C1 segment of cervical spinal cord (tissue), 14 donors: ENCODE results near the gene APOM.

Experiments
- DNase-seq, 14 donors: peaks; one replicate each; lab custom pipeline; 2025; lab: John Stamatoyannopoulos, UW

Gene APOM

GRCh38 chr6:31657406-31658157 lies 1.9 kb downstream of the APOM start:
- no peak for DNase-seq

GRCh38 chr6:31658158-31658688 lies 2.5 kb downstream of the APOM start:
- DNase-seq, result no peak

- no peak for DNase-seq
These were observed 3.4 kb downstream of the APOM start for GRCh38 chr6:31658983-31659648.

- peak in 1 of 14 donors; percentile 38 for DNase-seq
These were observed 4.1 kb downstream of the APOM start for GRCh38 chr6:31659649-31660380.

- peak in 13 of 14 donors; percentile 27 to 83 (median 57) for DNase-seq
These were observed 4.9 kb downstream of the APOM start, which contains the start of gene C6orf47 for GRCh38 chr6:31660381-31661261. Gene C6orf47 (minus strand): TSS chr6:31660778. CDS start chr6:31659947, 831 bp downstream.

- DNase-seq, result no peak
These were observed 5.8 kb downstream of the APOM start for GRCh38 chr6:31661262-31662123.

GRCh38 chr6:31662124-31662723 lies 6.5 kb downstream of the APOM start:
- DNase-seq, result no peak

- DNase-seq, result no peak
These were observed 7.6 kb downstream of the APOM start for GRCh38 chr6:31663126-31663960.

GRCh38 chr6:31663961-31664789 lies 8.5 kb downstream of the APOM start:
- peak in 2 of 14 donors; percentile 18 to 24 for DNase-seq

GRCh38 chr6:31664790-31665500 lies 9.3 kb downstream of the APOM start, which contains the start of gene GPANK1:
Gene GPANK1 (minus strand): TSS chr6:31664997. CDS start chr6:31664478, 519 bp downstream.
- peak; percentile 4 to 92 (median 82) for DNase-seq

GRCh38 chr6:31665501-31666336 lies 10.0 kb downstream of the APOM start, which contains the start of gene CSNK2B:
Gene CSNK2B (plus strand): TSS chr6:31666080. CDS start chr6:31666832, 752 bp downstream.
- peak; percentile 92 to 99 (median 98) for DNase-seq

GRCh38 chr6:31666337-31666965 lies 10.8 kb downstream of the APOM start:
- DNase-seq, result no peak

GRCh38 chr6:31669676-31670075 lies 14.0 kb downstream of the APOM start, which contains the start of gene LY6G5B:
Gene LY6G5B (plus strand): TSS chr6:31669976. CDS start chr6:31670951, 975 bp downstream.
- no peak for DNase-seq

- DNase-seq, result no peak
These were observed 20.7 kb downstream of the APOM start for GRCh38 chr6:31676322-31676903.

GRCh38 chr6:31676904-31677303 lies 21.2 kb downstream of the APOM start:
- no peak for DNase-seq
